ENCODE measurements around the gene CYP2U1.

DNA sequence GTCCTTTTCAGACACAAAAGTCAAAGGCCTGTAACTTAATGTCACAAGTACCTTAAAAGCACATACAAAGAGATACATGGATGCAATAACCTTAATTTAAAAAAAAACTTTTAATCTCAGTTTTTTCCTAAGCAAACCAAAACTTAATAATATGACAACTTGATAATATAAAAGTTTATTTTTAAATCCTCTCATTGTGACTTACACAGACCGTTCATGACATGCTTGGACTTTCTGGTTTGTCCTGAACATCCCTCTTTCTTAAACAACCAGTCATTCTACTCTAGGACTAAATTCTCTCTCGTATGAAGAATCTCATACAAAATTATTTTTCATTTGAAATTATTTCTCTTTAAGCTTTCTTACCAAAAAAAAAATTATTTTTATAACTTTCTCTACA is 43.1 kb upstream of the CYP2U1 start:
- TF ChIP-seq, protein P1, sequence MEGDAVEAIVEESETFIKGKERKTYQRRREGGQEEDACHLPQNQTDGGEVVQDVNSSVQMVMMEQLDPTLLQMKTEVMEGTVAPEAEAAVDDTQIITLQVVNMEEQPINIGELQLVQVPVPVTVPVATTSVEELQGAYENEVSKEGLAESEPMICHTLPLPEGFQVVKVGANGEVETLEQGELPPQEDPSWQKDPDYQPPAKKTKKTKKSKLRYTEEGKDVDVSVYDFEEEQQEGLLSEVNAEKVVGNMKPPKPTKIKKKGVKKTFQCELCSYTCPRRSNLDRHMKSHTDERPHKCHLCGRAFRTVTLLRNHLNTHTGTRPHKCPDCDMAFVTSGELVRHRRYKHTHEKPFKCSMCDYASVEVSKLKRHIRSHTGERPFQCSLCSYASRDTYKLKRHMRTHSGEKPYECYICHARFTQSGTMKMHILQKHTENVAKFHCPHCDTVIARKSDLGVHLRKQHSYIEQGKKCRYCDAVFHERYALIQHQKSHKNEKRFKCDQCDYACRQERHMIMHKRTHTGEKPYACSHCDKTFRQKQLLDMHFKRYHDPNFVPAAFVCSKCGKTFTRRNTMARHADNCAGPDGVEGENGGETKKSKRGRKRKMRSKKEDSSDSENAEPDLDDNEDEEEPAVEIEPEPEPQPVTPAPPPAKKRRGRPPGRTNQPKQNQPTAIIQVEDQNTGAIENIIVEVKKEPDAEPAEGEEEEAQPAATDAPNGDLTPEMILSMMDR (conservative IDR thresholded peaks at IDR 0.05 in 1 of 2, IDR thresholded peaks at IDR 0.05 in 1 of 2; ENCODE audit: extremely low read depth in 1 of 2, insufficient read depth in 1 of 2, low read depth in 1 of 2, low read length in 2 of 2), result no peak
- TF ChIP-seq EZH2 (IDR thresholded peaks at IDR 0.05; ENCODE audit: borderline replicate concordance, low read length), result no peak

Data from mammary epithelial cell (primary cell).